Hepatocyte (in vitro differentiated cells): ENCODE results near the gene SPG11. TPM values are rescaled to one million over a fixed set of nuclear protein-coding genes. Genes with fewer than 3 reads are reported as not detected.

ENCODE experiments used
- DNase-seq: peaks from one replicate; pipeline ENCODE4 v3.0.0-alpha.2; 2016; ENCODE audit warnings: low spot score
- H2AFZ ChIP-seq: fragments of 200-600 bp; sonication (generic); 2 replicates; pipeline ENCODE4 v1.6.0; 2016; ENCODE audit warnings: antibody characterized with exemption, mild to moderate bottlenecking
- H3K27ac ChIP-seq: fragments of 200-600 bp; sonication (generic); 2 replicates; pipeline ENCODE4 v1.5.1; 2016; ENCODE audit warnings: mild to moderate bottlenecking
- H3K27me3 ChIP-seq: fragments of 200-600 bp; sonication (generic); 2 replicates; pipeline ENCODE4 v1.6.1; 2016
- H3K36me3 ChIP-seq: fragments of 200-600 bp; sonication (generic); replicated peaks from 2 replicates; pipeline ENCODE4 v1.5.1; 2016; ENCODE audit warnings: low read depth; ENCODE audit not compliant: insufficient read depth
- H3K4me1 ChIP-seq: fragments of 200-600 bp; sonication (generic); 2 replicates; pipeline ENCODE4 v1.5.1; 2016; ENCODE audit warnings: mild to moderate bottlenecking, moderate library complexity; ENCODE audit not compliant: insufficient read depth
- H3K4me2 ChIP-seq: fragments of 200-600 bp; sonication (generic); 2 replicates; pipeline ENCODE4 v1.6.0; 2016
- H3K4me3 ChIP-seq: fragments of 200-600 bp; sonication (generic); 2 replicates; pipeline ENCODE4 v1.5.1; 2016; ENCODE audit warnings: mild to moderate bottlenecking
- H3K79me2 ChIP-seq: fragments of 200-600 bp; sonication (generic); 2 replicates; pipeline ENCODE4 v1.6.0; 2017; ENCODE audit warnings: mild to moderate bottlenecking
- H3K9me2 ChIP-seq: fragments of 200-600 bp; sonication (generic); replicated peaks from 2 replicates; pipeline ENCODE4 v1.6.0; 2017; ENCODE audit warnings: mild to moderate bottlenecking; ENCODE audit not compliant: insufficient read depth
- H3K9me3 ChIP-seq: fragments of 200-600 bp; sonication (generic); 2 replicates; pipeline ENCODE4 v1.5.1; 2016; ENCODE audit warnings: low read depth, mild to moderate bottlenecking
- H4K20me1 ChIP-seq: fragments of 200-600 bp; sonication (generic); 2 replicates; pipeline ENCODE4 v1.6.0; 2016; ENCODE audit warnings: mild to moderate bottlenecking; ENCODE audit not compliant: insufficient read depth, poor library complexity, severe bottlenecking
- EZH2 ChIP-seq: fragments of 200-600 bp; sonication (generic); IDR thresholded peaks from 2 replicates; pipeline ENCODE4 v1.6.1; 2016; ENCODE audit warnings: antibody characterized with exemption, mild to moderate bottlenecking, borderline replicate concordance
- EZH2phosphoT487 ChIP-seq: fragments of 200-600 bp; sonication (generic); IDR thresholded peaks from one replicate; pipeline ENCODE4 v1.6.1; 2018; ENCODE audit warnings: antibody characterized with exemption, mild to moderate bottlenecking, low read depth, moderate library complexity; ENCODE audit not compliant: unreplicated experiment, severe bottlenecking
- WGBS: methylation state at CpG from one replicate; pipeline ENCODE4 v1.1.6; 2016; ENCODE audit warnings: low lambda C conversion rate; ENCODE audit errors: missing lambda C conversion rate; 5-methylcytosine and 5-hydroxymethylcytosine counted together
- polyA plus RNA-seq: library from polyadenylated mRNA; unstranded; fragments of >200 nt; fragmentation: Nextera tagmentation; extraction: Ambion mirVana; gene quantifications from 2 replicates; pipeline ENCODE4 v1.2.1, GENCODE V29; 2016
- total RNA-seq: library from RNA; depleted of rRNA; stranded (reverse); fragments of >200 nt; gene quantifications from 2 replicates; pipeline ENCODE4 v1.2.3, GENCODE V29; 2014
- TF ChIP-seq, protein P1 (sequence below): fragments of 200-600 bp; sonication (generic); IDR thresholded peaks from 2 replicates; pipeline ENCODE4 v1.5.1; 2016; ENCODE audit warnings: antibody characterized with exemption, mild to moderate bottlenecking; ENCODE audit not compliant: poor library complexity

SPG11 gene
- total and polyA plus RNA-seq, 2 experiments from 2014 or later, result 28.2 to 70.3 TPM

DNA sequence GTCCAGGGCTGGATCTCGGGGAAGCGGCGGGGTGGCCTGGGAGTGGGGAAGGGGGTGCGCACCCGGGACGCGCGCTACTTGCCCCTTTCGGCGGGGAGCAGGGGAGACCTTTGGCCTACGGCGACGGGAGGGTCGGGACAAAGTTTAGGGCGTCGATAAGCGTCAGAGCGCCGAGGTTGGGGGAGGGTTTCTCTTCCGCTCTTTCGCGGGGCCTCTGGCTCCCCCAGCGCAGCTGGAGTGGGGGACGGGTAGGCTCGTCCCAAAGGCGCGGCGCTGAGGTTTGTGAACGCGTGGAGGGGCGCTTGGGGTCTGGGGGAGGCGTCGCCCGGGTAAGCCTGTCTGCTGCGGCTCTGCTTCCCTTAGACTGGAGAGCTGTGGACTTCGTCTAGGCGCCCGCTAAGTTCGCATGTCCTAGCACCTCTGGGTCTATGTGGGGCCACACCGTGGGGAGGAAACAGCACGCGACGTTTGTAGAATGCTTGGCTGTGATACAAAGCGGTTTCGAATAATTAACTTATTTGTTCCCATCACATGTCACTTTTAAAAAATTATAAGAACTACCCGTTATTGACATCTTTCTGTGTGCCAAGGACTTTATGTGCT lies 48.4 kb upstream of the SPG11 start:
- H3K27ac ChIP-seq, result peak overlapping the region; percentile 99
- H2AFZ ChIP-seq, result peak overlapping the region; percentile 28
- H3K79me2 ChIP-seq, result peaks cover 50% of the 10 kb centered on the region
- TF ChIP-seq, protein P1, sequence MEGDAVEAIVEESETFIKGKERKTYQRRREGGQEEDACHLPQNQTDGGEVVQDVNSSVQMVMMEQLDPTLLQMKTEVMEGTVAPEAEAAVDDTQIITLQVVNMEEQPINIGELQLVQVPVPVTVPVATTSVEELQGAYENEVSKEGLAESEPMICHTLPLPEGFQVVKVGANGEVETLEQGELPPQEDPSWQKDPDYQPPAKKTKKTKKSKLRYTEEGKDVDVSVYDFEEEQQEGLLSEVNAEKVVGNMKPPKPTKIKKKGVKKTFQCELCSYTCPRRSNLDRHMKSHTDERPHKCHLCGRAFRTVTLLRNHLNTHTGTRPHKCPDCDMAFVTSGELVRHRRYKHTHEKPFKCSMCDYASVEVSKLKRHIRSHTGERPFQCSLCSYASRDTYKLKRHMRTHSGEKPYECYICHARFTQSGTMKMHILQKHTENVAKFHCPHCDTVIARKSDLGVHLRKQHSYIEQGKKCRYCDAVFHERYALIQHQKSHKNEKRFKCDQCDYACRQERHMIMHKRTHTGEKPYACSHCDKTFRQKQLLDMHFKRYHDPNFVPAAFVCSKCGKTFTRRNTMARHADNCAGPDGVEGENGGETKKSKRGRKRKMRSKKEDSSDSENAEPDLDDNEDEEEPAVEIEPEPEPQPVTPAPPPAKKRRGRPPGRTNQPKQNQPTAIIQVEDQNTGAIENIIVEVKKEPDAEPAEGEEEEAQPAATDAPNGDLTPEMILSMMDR, result no peak
- TF ChIP-seq EZH2phosphoT487, result no peak
- 2% methylated on average over 38 of the region's 46 CpGs for WGBS
- no peaks in the 10 kb centered on the region for H3K36me3 ChIP-seq
- H3K4me3 ChIP-seq, result peak overlapping the region; percentile 83
- H3K9me3 ChIP-seq, result no peaks in the 10 kb centered on the region
- peaks cover 4% of the 10 kb centered on the region for H3K4me1 ChIP-seq
- peak overlapping the region; percentile 90 for H3K4me2 ChIP-seq
- H4K20me1 ChIP-seq, result peaks cover 32% of the 10 kb centered on the region
- H3K27me3 ChIP-seq, result no peaks in the 10 kb centered on the region
- no peaks in the 10 kb centered on the region for H3K9me2 ChIP-seq
- peak; percentile 69 for DNase-seq

DNA sequence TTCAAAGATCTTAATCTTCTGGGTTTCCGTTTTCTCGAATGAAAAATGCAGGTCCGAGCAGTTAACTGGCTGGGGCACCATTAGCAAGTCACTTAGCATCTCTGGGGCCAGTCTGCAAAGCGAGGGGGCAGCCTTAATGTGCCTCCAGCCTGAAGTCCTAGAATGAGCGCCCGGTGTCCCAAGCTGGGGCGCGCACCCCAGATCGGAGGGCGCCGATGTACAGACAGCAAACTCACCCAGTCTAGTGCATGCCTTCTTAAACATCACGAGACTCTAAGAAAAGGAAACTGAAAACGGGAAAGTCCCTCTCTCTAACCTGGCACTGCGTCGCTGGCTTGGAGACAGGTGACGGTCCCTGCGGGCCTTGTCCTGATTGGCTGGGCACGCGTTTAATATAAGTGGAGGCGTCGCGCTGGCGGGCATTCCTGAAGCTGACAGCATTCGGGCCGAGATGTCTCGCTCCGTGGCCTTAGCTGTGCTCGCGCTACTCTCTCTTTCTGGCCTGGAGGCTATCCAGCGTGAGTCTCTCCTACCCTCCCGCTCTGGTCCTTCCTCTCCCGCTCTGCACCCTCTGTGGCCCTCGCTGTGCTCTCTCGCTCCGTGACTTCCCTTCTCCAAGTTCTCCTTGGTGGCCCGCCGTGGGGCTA lies 47.8 kb upstream of the SPG11 start, which contains the start of the genes B2M and PATL2:
B2M (plus strand) TSS at position 422 of the 647 bp plus-strand sequence; CDS start at position 452, 30 bp downstream.
PATL2 (minus strand) TSS at position 228 of the 647 bp plus-strand sequence. CDS start 34,833 bp downstream, outside the sequence.
- Histone ChIP-seq H3K27me3 (no peaks in the 10 kb centered on the region), H3K79me2 (peaks cover 50% of the 10 kb centered on the region), H4K20me1 (peaks cover 32% of the 10 kb centered on the region), H3K4me1 (peaks cover 4% of the 10 kb centered on the region), H3K36me3 (no peaks in the 10 kb centered on the region), H2AFZ (peak within 1 kb of the TSS; percentile 70), H3K9me2 (no peaks in the 10 kb centered on the region), H3K4me2 (peak within 1 kb of the TSS; percentile 90), H3K27ac (peak within 1 kb of the TSS; percentile 99), H3K4me3 (peak within 1 kb of the TSS; percentile 83), H3K9me3 (no peaks in the 10 kb centered on the region)
- peak; percentile 98 for DNase-seq
- under 1% methylated on average over 33 of the region's 37 CpGs for WGBS
- TF ChIP-seq EZH2, result no peak
- TF ChIP-seq EZH2phosphoT487, result no peak
- TF ChIP-seq, protein P1, result no peak

DNA sequence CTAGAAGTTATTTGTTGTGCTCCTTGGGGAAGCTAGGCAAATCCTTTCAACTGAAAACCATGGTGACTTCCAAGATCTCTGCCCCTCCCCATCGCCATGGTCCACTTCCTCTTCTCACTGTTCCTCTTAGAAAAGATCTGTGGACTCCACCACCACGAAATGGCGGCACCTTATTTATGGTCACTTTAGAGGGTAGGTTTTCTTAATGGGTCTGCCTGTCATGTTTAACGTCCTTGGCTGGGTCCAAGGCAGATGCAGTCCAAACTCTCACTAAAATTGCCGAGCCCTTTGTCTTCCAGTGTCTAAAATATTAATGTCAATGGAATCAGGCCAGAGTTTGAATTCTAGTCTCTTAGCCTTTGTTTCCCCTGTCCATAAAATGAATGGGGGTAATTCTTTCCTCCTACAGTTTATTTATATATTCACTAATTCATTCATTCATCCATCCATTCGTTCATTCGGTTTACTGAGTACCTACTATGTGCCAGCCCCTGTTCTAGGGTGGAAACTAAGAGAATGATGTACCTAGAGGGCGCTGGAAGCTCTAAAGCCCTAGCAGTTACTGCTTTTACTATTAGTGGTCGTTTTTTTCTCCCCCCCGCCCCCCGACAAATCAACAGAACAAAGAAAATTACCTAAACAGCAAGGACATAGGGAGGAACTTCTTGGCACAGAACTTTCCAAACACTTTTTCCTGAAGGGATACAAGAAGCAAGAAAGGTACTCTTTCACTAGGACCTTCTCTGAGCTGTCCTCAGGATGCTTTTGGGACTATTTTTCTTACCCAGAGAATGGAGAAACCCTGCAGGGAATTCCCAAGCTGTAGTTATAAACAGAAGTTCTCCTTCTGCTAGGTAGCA lies 47.0 kb upstream of the SPG11 start:
- no peak for TF ChIP-seq EZH2
- TF ChIP-seq, protein P1, result peak; percentile 47
- Histone ChIP-seq H3K4me2 (peak overlapping the region; percentile 79), H3K79me2 (peaks cover 47% of the 10 kb centered on the region), H4K20me1 (peaks cover 27% of the 10 kb centered on the region), H2AFZ (peak overlapping the region; percentile 70), H3K4me3 (peak overlapping the region; percentile 68), H3K9me2 (no peaks in the 10 kb centered on the region), H3K36me3 (no peaks in the 10 kb centered on the region), H3K27ac (peak overlapping the region; percentile 99), H3K4me1 (peaks cover 4% of the 10 kb centered on the region), H3K9me3 (no peaks in the 10 kb centered on the region), H3K27me3 (no peaks in the 10 kb centered on the region)
- DNase-seq, result peak; percentile 47
- WGBS, result 39% methylated on average over 11 of the region's 11 CpGs
